Measurements from ENCODE around the gene GLA.

- TF ChIP-seq ZNF202 (tag by site-specific recombination; IDR thresholded peaks at IDR 0.05; ENCODE audit: borderline replicate concordance) = no peak
- no peak for TF ChIP-seq ZNF571 (tag by site-specific recombination; IDR thresholded peaks at IDR 0.05)
- TF ChIP-seq ZNF791 (tag by site-specific recombination; IDR thresholded peaks at IDR 0.05) = no peak
These were observed 13.4 kb downstream of the GLA start for GRCh38 chrX:101394372-101394771.

All from HEK293 (cell line).